Measurements from ENCODE around the gene TET1.

Gene TET1

GRCh38 chr10:68565658-68566057, 5.5 kb downstream of the TET1 start:
- TF ChIP-seq SIN3A (IDR thresholded peaks at IDR 0.05; ENCODE audit: borderline replicate concordance, insufficient read depth, low read length) (no peak), REST (IDR thresholded peaks at IDR 0.05; ENCODE audit: insufficient read depth in 1 of 2, low read depth in 2 of 2, low read length in 2 of 2) (no peak), FOXP2 (optimal IDR thresholded peaks at IDR 0.05; ENCODE audit: borderline replicate concordance, extremely low read depth, extremely low read length, insufficient read depth) (no peak), POLR2AphosphoS5 (IDR thresholded peaks at IDR 0.05; ENCODE audit: low read depth, low read length) (no peak), TAF1 (IDR thresholded peaks at IDR 0.05; ENCODE audit: borderline replicate concordance, insufficient read depth, low read length) (no peak)

DNA sequence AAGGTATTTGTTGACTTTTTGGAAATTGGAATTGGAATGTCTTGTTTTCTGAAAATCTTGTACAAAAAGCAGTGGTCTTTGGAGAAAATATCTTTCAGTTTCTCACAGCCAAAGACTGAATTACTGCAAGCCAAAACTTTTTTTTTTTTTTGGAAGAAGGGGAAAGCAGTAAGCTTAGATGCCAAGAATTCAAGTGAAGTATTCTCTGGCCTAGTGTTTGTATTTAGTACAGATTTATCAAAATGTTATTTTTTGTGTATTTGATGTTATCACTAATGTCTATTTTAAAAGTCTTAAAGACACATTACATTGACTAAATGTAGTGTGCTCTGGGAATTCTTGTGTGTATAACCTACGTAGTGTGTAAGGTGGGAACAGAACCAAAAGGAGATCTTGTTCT, 6.2 kb downstream of the TET1 start:
- TF ChIP-seq TAF1 (IDR thresholded peaks at IDR 0.05; ENCODE audit: borderline replicate concordance, insufficient read depth, low read length) (no peak), REST (IDR thresholded peaks at IDR 0.05; ENCODE audit: insufficient read depth in 1 of 2, low read depth in 2 of 2, low read length in 2 of 2) (no peak), POLR2AphosphoS5 (IDR thresholded peaks at IDR 0.05; ENCODE audit: low read depth, low read length) (no peak), SIN3A (IDR thresholded peaks at IDR 0.05; ENCODE audit: borderline replicate concordance, insufficient read depth, low read length) (no peak)

GRCh38 chr10:68566955-68567354, 6.8 kb downstream of the TET1 start:
- TF ChIP-seq TAF1 (IDR thresholded peaks at IDR 0.05; ENCODE audit: borderline replicate concordance, insufficient read depth, low read length) (no peak), POLR2AphosphoS5 (IDR thresholded peaks at IDR 0.05; ENCODE audit: low read depth, low read length) (no peak), FOXP2 (optimal IDR thresholded peaks at IDR 0.05; ENCODE audit: borderline replicate concordance, extremely low read depth, extremely low read length, insufficient read depth) (no peak), REST (IDR thresholded peaks at IDR 0.05; ENCODE audit: insufficient read depth in 1 of 2, low read depth in 2 of 2, low read length in 2 of 2) (no peak), SIN3A (IDR thresholded peaks at IDR 0.05; ENCODE audit: borderline replicate concordance, insufficient read depth, low read length) (no peak)

DNA sequence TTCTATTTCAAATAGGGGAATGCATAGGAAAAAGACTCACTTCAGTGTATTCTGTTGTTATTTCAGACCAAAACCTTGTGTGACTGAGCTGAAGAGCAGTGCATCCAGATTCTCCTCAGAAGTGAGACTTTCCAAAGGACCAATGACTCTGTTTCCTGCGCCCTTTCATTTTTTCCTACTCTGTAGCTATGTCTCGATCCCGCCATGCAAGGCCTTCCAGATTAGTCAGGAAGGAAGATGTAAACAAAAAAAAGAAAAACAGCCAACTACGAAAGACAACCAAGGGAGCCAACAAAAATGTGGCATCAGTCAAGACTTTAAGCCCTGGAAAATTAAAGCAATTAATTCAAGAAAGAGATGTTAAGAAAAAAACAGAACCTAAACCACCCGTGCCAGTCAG, 12.0 kb downstream of the TET1 start:
- TF ChIP-seq SIN3A (IDR thresholded peaks at IDR 0.05; ENCODE audit: borderline replicate concordance, insufficient read depth, low read length) = no peak
- no peak for TF ChIP-seq REST (IDR thresholded peaks at IDR 0.05; ENCODE audit: insufficient read depth in 1 of 2, low read depth in 2 of 2, low read length in 2 of 2)
- TF ChIP-seq POLR2AphosphoS5 (IDR thresholded peaks at IDR 0.05; ENCODE audit: low read depth, low read length) = no peak
- TF ChIP-seq TAF1 (IDR thresholded peaks at IDR 0.05; ENCODE audit: borderline replicate concordance, insufficient read depth, low read length) = no peak
- TF ChIP-seq FOXP2 (optimal IDR thresholded peaks at IDR 0.05; ENCODE audit: borderline replicate concordance, extremely low read depth, extremely low read length, insufficient read depth) = no peak

GRCh38 chr10:68574051-68574450, 13.9 kb downstream of the TET1 start:
- TF ChIP-seq TAF1 (IDR thresholded peaks at IDR 0.05; ENCODE audit: borderline replicate concordance, insufficient read depth, low read length) (no peak), SIN3A (IDR thresholded peaks at IDR 0.05; ENCODE audit: borderline replicate concordance, insufficient read depth, low read length) (no peak), POLR2AphosphoS5 (IDR thresholded peaks at IDR 0.05; ENCODE audit: low read depth, low read length) (no peak), REST (IDR thresholded peaks at IDR 0.05; ENCODE audit: insufficient read depth in 1 of 2, low read depth in 2 of 2, low read length in 2 of 2) (no peak), FOXP2 (optimal IDR thresholded peaks at IDR 0.05; ENCODE audit: borderline replicate concordance, extremely low read depth, extremely low read length, insufficient read depth) (no peak)

Data from PFSK-1 (cell line).